ENCODE measurements around the gene FKBP5. TPM values are rescaled to one million over a fixed set of nuclear protein-coding genes. Genes with fewer than 3 reads are reported as not detected.

FKBP5 gene
- polyA plus RNA-seq, 1 experiment, result 7.6 TPM

GRCh38 chr6:35589201-35589739, 99.4 kb downstream of the FKBP5 start:
- no peak for TF ChIP-seq CTCF (IDR thresholded peaks at IDR 0.05; ENCODE audit: low read depth, low read length)
- ChIA-PET POLR2A (no interaction called here), CTCF (interaction anchor here (0.7 to 3.4 kb wide), 3 partner anchors 147 to 769 kb away, joined by 6 to 33 read pairs (median 32); partner anchors contain the start of gene ARMC12)
- Histone ChIP-seq H3K9me3 (ENCODE audit: control insufficient read depth, insufficient read depth, low read length) (no peaks in the 10 kb centered on the region), H3K27me3 (ENCODE audit: control insufficient read depth, insufficient read depth, low read length) (no peaks in the 10 kb centered on the region), H3K4me3 (ENCODE audit: low read depth, low read length) (no peak overlapping the region), H3K27ac (ENCODE audit: low read depth, low read length) (no peak overlapping the region)
- DNase-seq (ENCODE audit: low read depth, low spot score), result no peak

DNA sequence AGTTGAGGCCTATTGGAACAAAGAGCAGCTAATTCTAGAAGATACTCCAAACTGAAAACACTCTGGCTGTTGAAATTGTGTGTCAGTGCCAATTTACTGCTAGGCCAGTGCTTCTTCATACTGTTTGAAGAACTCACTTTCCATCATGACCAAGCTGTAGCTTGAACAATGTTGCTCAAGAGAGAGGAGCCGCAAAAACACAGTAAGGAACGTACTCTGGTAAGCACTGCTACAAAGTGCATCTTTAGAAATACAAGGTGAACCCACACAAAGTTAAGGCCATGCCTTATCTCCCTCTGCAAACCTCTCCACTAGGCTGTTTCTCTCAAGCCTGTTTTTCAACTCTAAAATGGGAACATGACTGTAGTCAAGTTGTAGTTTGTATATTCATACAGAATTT, 101.5 kb downstream of the FKBP5 start:
- no peaks in the 10 kb centered on the region for H3K27me3 ChIP-seq (ENCODE audit: control insufficient read depth, insufficient read depth, low read length)
- TF ChIP-seq CTCF (IDR thresholded peaks at IDR 0.05; ENCODE audit: low read depth, low read length), result no peak
- DNase-seq (ENCODE audit: low read depth, low spot score), result no peak
- no peak overlapping the region for H3K4me3 ChIP-seq (ENCODE audit: low read depth, low read length)
- H3K27ac ChIP-seq (ENCODE audit: low read depth, low read length), result no peak overlapping the region
- H3K9me3 ChIP-seq (ENCODE audit: control insufficient read depth, insufficient read depth, low read length), result no peaks in the 10 kb centered on the region
- CTCF ChIA-PET, result interaction anchor here (0.6 to 4.8 kb wide), 6 partner anchors 14 to 156 kb away, joined by 3 to 36 read pairs (median 8); partner anchors contain the start of gene ARMC12
- POLR2A ChIA-PET, result interaction anchor here (0.7 kb wide), 1 partner anchor 141 kb away, joined by 3 read pairs; no protein-coding TSS in a partner anchor

- DNase-seq (ENCODE audit: low read depth, low spot score), result no peak
- no peak overlapping the region for H3K27ac ChIP-seq (ENCODE audit: low read depth, low read length)
These were observed 102.2 kb downstream of the FKBP5 start for GRCh38 chr6:35586542-35586941.

GRCh38 chr6:35585658-35586057, 103.1 kb downstream of the FKBP5 start:
- ChIA-PET CTCF (interaction anchor here (0.6 to 6.5 kb wide), 9 partner anchors 11 to 351 kb away, joined by 3 to 126 read pairs (median 9); partner anchors contain the start of gene ARMC12), POLR2A (no interaction called here)
- Histone ChIP-seq H3K9me3 (ENCODE audit: control insufficient read depth, insufficient read depth, low read length) (no peaks in the 10 kb centered on the region), H3K27ac (ENCODE audit: low read depth, low read length) (no peak overlapping the region), H3K4me3 (ENCODE audit: low read depth, low read length) (no peak overlapping the region), H3K27me3 (ENCODE audit: control insufficient read depth, insufficient read depth, low read length) (no peaks in the 10 kb centered on the region)
- no peak for DNase-seq (ENCODE audit: low read depth, low spot score)
- no peak for TF ChIP-seq CTCF (IDR thresholded peaks at IDR 0.05; ENCODE audit: low read depth, low read length)

More at GRCh38 chr6:35586542-35586941, 102.2 kb downstream of the FKBP5 start:
- POLR2A ChIA-PET, result no interaction called here
- no peak overlapping the region for H3K4me3 ChIP-seq (ENCODE audit: low read depth, low read length)
- H3K9me3 ChIP-seq (ENCODE audit: control insufficient read depth, insufficient read depth, low read length), result no peaks in the 10 kb centered on the region
- no peak for TF ChIP-seq CTCF (IDR thresholded peaks at IDR 0.05; ENCODE audit: low read depth, low read length)
- CTCF ChIA-PET, result interaction anchor here (0.6 to 4.8 kb wide), 4 partner anchors 15 to 157 kb away, joined by 3 to 36 read pairs (median 18); partner anchors contain the start of gene ARMC12
- H3K27me3 ChIP-seq (ENCODE audit: control insufficient read depth, insufficient read depth, low read length), result no peaks in the 10 kb centered on the region

GRCh38 chr6:35583893-35584688, 104.6 kb downstream of the FKBP5 start:
- peak; percentile 88 for TF ChIP-seq CTCF (IDR thresholded peaks at IDR 0.05; ENCODE audit: low read depth, low read length)
- POLR2A ChIA-PET, result no interaction called here
- Histone ChIP-seq H3K4me3 (ENCODE audit: low read depth, low read length) (no peak overlapping the region), H3K9me3 (ENCODE audit: control insufficient read depth, insufficient read depth, low read length) (no peaks in the 10 kb centered on the region), H3K27me3 (ENCODE audit: control insufficient read depth, insufficient read depth, low read length) (no peaks in the 10 kb centered on the region), H3K27ac (ENCODE audit: low read depth, low read length) (no peak overlapping the region)
- peak; percentile 53 for DNase-seq (ENCODE audit: low read depth, low spot score)
- CTCF ChIA-PET, result interaction anchor here (0.6 to 6.5 kb wide), 26 partner anchors 8 to 443 kb away, joined by 3 to 126 read pairs (median 6); partner anchors contain the start of genes ARMC12 and MAPK14
